Body of pancreas (tissue), 4 donors: ENCODE data around the gene CACNG4.

Source experiments
- CTCF ChIP-seq, 7 experiments: fragments of 450-650 bp in 4 of 7; fragments of 200-600 bp in 3 of 7; sonication (generic) in 3 of 7; IDR thresholded peaks; one replicate each; pipeline ENCODE4 v1.5.1; 2016 to 2019; ENCODE audit warnings: antibody characterized with exemption in 7 of 7
- POLR2A ChIP-seq, 3 donors: fragments of 450-650 bp; IDR thresholded peaks; one replicate each; pipeline ENCODE4 v1.6.1; 2016; ENCODE audit warnings: antibody characterized with exemption in 3 of 3, mild to moderate bottlenecking in 2 of 3

DNA sequence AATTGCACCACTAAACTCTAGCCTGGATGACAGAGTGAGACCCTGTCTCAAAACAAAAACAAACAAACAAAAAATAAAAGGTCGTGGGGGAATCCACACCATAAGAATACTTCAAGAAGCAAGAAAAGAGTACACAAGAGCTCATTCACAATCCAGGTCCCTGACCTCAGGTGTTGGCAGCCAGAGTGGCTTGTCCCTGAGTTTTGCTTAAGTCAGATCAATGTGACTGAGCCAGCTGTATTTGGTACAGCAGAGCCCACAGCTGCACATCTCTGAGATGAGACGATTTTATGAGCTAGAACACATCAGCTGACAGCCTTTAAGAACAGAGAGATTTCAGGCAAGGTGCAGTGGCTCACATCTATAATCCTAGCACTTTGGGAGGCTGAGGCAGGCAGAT is 102.2 kb downstream of the CACNG4 start:
- TF ChIP-seq CTCF (IDR thresholded peaks at IDR 0.05): no peak
- TF ChIP-seq POLR2A (IDR thresholded peaks at IDR 0.05): no peak
